ENCODE data around the gene MTHFD2L. TPM values are rescaled to one million over a fixed set of nuclear protein-coding genes. Genes with fewer than 3 reads are reported as not detected.
"Not testable (repeated sequence)": the region's sequence is repeated elsewhere in the genome, so short reads cannot be mapped to it uniquely, and the experiment has no call there.

MTHFD2L gene
- total RNA-seq, 1 donor from 2014 or later = 12.4 TPM

DNA sequence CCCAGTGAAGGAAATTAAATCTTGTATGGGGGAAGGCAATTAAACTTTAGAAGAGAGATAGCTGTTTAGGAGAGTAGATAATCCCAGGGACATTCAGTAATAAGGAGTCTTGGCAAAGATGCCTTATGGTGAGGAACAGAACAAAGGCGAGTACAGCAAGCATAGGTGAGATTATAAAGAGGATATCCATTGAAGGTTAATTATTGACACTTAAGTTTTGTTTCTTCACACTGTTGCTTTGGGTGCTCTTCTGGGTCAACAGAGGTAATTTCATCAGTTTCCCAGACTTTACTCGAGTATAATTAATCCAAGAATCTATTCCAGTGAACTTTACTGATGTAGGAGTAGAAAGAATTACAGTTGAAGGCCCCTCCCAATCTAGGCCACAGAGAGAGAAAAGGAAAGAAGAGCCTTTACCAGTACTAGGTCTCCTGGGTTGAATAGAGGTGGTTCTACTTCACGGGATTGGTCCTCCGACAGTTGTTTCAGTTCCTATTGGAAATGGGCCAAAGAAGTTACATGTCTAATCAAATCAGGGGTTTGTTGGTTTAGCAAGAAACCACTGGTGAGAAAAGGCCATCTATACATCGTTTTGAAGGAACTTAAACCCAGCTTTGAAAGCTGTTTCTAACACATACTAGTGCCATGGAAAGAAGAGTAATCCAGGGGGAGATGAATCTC is 177.6 kb downstream of the MTHFD2L start:
- Histone ChIP-seq H3K27ac (ENCODE audit: low read depth, low read length) (no peak overlapping the region), H4K20me1 (ENCODE audit: insufficient read depth, low read length) (no peaks in the 10 kb centered on the region), H3K4me1 (ENCODE audit: insufficient read depth, low read length) (no peaks in the 10 kb centered on the region), H3K4me2 (ENCODE audit: low read length) (no peak overlapping the region), H3K9ac (ENCODE audit: low read length) (no peak overlapping the region), H3K79me2 (ENCODE audit: insufficient read depth, low read length) (no peaks in the 10 kb centered on the region), H3K36me3 (ENCODE audit: insufficient read depth, low read length) (no peaks in the 10 kb centered on the region), H3K27me3 (ENCODE audit: insufficient read depth, low read length) (no peaks in the 10 kb centered on the region), H3K9me3 (ENCODE audit: insufficient read depth, low read depth, low read length) (no peaks in the 10 kb centered on the region), H3K4me3 (ENCODE audit: insufficient read depth, low read depth, low read length) (no peak overlapping the region), H2AFZ (ENCODE audit: low read depth, low read length) (no peak overlapping the region)
- Mint-ChIP-seq H3K36me3 (ENCODE audit: low read depth, unreplicated experiment) (peaks cover 2% of the 10 kb centered on the region), H3K27me3 (ENCODE audit: low read depth, unreplicated experiment) (no peaks in the 10 kb centered on the region), H3K4me3 (ENCODE audit: unreplicated experiment) (no peak overlapping the region), H3K27ac (ENCODE audit: unreplicated experiment) (no peak overlapping the region), H3K9me3 (ENCODE audit: unreplicated experiment) (peaks cover 8% of the 10 kb centered on the region), H3K4me1 (ENCODE audit: low read depth, unreplicated experiment) (no peaks in the 10 kb centered on the region)
- DNase-seq (ENCODE audit: low read depth) = no peak
- no peak for TF ChIP-seq EZH2 (IDR thresholded peaks at IDR 0.05; ENCODE audit: insufficient read depth, low read length)
- TF ChIP-seq, protein P1, sequence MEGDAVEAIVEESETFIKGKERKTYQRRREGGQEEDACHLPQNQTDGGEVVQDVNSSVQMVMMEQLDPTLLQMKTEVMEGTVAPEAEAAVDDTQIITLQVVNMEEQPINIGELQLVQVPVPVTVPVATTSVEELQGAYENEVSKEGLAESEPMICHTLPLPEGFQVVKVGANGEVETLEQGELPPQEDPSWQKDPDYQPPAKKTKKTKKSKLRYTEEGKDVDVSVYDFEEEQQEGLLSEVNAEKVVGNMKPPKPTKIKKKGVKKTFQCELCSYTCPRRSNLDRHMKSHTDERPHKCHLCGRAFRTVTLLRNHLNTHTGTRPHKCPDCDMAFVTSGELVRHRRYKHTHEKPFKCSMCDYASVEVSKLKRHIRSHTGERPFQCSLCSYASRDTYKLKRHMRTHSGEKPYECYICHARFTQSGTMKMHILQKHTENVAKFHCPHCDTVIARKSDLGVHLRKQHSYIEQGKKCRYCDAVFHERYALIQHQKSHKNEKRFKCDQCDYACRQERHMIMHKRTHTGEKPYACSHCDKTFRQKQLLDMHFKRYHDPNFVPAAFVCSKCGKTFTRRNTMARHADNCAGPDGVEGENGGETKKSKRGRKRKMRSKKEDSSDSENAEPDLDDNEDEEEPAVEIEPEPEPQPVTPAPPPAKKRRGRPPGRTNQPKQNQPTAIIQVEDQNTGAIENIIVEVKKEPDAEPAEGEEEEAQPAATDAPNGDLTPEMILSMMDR (IDR thresholded peaks at IDR 0.05; ENCODE audit: insufficient read depth, low read depth, low read length) = no peak
- FAIRE-seq = no peak

DNA sequence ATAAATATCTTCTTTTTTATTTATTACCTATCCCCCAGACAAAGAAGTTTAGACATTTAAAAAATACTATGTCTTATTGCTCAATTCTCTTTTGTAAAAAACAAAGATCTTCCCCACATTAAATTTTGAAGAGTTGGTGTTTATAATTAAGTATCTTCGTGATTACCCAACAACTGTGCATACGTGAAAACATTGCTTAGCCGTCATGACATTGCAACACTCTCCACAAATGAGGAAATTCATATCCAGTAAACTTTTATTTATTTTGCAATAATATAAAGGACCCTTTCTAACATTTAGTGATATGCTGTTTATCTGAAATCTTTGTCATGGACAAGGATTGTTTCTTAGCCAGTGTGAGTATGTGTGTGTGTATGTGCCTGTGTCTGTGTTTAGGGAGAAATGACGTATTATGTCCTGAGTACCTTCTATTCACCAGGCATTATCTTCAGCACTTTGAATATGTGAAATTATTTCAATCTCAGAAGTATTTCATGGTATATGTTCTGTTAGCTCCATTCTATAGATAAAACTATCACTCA is 180.9 kb downstream of the MTHFD2L start:
- no peak overlapping the region for H3K27ac Mint-ChIP-seq (ENCODE audit: unreplicated experiment)
- Histone ChIP-seq H3K27me3 (ENCODE audit: insufficient read depth, low read length) (no peaks in the 10 kb centered on the region), H3K4me2 (ENCODE audit: low read length) (no peak overlapping the region), H4K20me1 (ENCODE audit: insufficient read depth, low read length) (no peaks in the 10 kb centered on the region), H3K27ac (ENCODE audit: low read depth, low read length) (no peak overlapping the region), H3K36me3 (ENCODE audit: insufficient read depth, low read length) (no peaks in the 10 kb centered on the region), H3K79me2 (ENCODE audit: insufficient read depth, low read length) (no peaks in the 10 kb centered on the region), H2AFZ (ENCODE audit: low read depth, low read length) (no peak overlapping the region), H3K4me1 (ENCODE audit: insufficient read depth, low read length) (no peaks in the 10 kb centered on the region), H3K9ac (ENCODE audit: low read length) (no peak overlapping the region), H3K9me3 (ENCODE audit: insufficient read depth, low read depth, low read length) (peaks cover 3% of the 10 kb centered on the region), H3K4me3 (ENCODE audit: insufficient read depth, low read depth, low read length) (no peak overlapping the region)
- no peaks in the 10 kb centered on the region for H3K4me1 Mint-ChIP-seq (ENCODE audit: low read depth, unreplicated experiment)
- TF ChIP-seq EZH2 (IDR thresholded peaks at IDR 0.05; ENCODE audit: insufficient read depth, low read length) = no peak
- TF ChIP-seq, protein P1 (IDR thresholded peaks at IDR 0.05; ENCODE audit: insufficient read depth, low read depth, low read length) = no peak
- no peaks in the 10 kb centered on the region for H3K27me3 Mint-ChIP-seq (ENCODE audit: low read depth, unreplicated experiment)
- peaks cover 2% of the 10 kb centered on the region for H3K36me3 Mint-ChIP-seq (ENCODE audit: low read depth, unreplicated experiment)
- H3K4me3 Mint-ChIP-seq (ENCODE audit: unreplicated experiment) = no peak overlapping the region
- H3K9me3 Mint-ChIP-seq (ENCODE audit: unreplicated experiment) = peaks cover 18% of the 10 kb centered on the region
- FAIRE-seq (peak; percentile 5), DNase-seq (ENCODE audit: low read depth) (no peak)

DNA sequence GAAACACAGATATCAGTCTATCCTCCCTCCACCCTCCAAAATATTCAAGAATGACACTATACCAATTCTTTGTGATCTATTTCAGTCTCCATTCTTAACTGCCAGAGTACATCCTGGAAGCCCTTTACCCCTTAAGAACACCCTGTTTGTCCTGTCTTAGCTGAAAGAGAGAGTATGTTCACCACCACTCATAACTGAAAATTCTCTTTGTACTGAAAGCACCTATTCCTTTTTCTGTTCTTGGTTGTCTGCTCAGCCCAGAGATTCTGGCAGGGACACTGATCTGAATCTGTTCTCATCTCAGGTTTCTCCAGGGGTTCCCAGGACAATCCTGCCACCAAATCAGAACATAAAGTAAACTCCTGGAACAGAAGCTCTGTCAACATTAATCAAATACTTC is 181.6 kb downstream of the MTHFD2L start:
- no peaks in the 10 kb centered on the region for H3K27me3 ChIP-seq (ENCODE audit: insufficient read depth, low read length)
- no peaks in the 10 kb centered on the region for H3K36me3 ChIP-seq (ENCODE audit: insufficient read depth, low read length)
- H4K20me1 ChIP-seq (ENCODE audit: insufficient read depth, low read length) = no peaks in the 10 kb centered on the region
- H2AFZ ChIP-seq (ENCODE audit: low read depth, low read length) = no peak overlapping the region
- no peaks in the 10 kb centered on the region for H3K4me1 ChIP-seq (ENCODE audit: insufficient read depth, low read length)
- H3K4me2 ChIP-seq (ENCODE audit: low read length) = no peak overlapping the region
- H3K9me3 ChIP-seq (ENCODE audit: insufficient read depth, low read depth, low read length) = peaks cover 7% of the 10 kb centered on the region
- H3K4me1 Mint-ChIP-seq (ENCODE audit: low read depth, unreplicated experiment) = no peaks in the 10 kb centered on the region
- H3K4me3 Mint-ChIP-seq (ENCODE audit: unreplicated experiment) = no peak overlapping the region
- H3K27me3 Mint-ChIP-seq (ENCODE audit: low read depth, unreplicated experiment) = no peaks in the 10 kb centered on the region
- peaks cover 19% of the 10 kb centered on the region for H3K9me3 Mint-ChIP-seq (ENCODE audit: unreplicated experiment)
- no peak for FAIRE-seq
- no peak overlapping the region for H3K4me3 ChIP-seq (ENCODE audit: insufficient read depth, low read depth, low read length)
- H3K9ac ChIP-seq (ENCODE audit: low read length) = no peak overlapping the region
- DNase-seq (ENCODE audit: low read depth) = no peak
- H3K36me3 Mint-ChIP-seq (ENCODE audit: low read depth, unreplicated experiment) = no peaks in the 10 kb centered on the region
- no peaks in the 10 kb centered on the region for H3K79me2 ChIP-seq (ENCODE audit: insufficient read depth, low read length)
- no peak overlapping the region for H3K27ac Mint-ChIP-seq (ENCODE audit: unreplicated experiment)
- TF ChIP-seq, protein P1 (IDR thresholded peaks at IDR 0.05; ENCODE audit: insufficient read depth, low read depth, low read length) = no peak
- no peak for TF ChIP-seq EZH2 (IDR thresholded peaks at IDR 0.05; ENCODE audit: insufficient read depth, low read length)
- H3K27ac ChIP-seq (ENCODE audit: low read depth, low read length) = no peak overlapping the region

DNA sequence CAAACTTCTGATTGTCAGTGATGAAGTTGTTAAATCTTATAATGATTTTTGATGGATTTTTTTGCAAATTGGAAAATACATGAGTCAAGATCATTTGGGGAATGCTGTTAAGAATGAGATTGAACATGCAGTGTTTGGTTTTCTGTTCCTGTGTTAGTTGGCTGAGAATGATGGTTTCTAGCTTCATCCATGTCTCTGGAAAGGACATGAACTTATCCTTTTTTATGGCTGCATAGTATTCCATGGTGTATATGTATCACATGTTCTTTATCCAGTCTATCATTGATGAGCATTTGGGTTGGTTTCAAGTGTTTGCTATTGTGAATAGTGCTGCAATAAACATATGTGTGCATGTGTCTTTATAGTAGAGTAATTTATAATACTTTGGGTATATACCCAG is 182.5 kb downstream of the MTHFD2L start:
- H3K9ac ChIP-seq (ENCODE audit: low read length); H3K4me1 Mint-ChIP-seq (ENCODE audit: low read depth, unreplicated experiment); H2AFZ ChIP-seq (ENCODE audit: low read depth, low read length); H3K27ac ChIP-seq (ENCODE audit: low read depth, low read length); H3K27me3 ChIP-seq (ENCODE audit: insufficient read depth, low read length); DNase-seq (ENCODE audit: low read depth); H3K4me3 ChIP-seq (ENCODE audit: insufficient read depth, low read depth, low read length); H3K36me3 Mint-ChIP-seq (ENCODE audit: low read depth, unreplicated experiment); H3K36me3 ChIP-seq (ENCODE audit: insufficient read depth, low read length); H4K20me1 ChIP-seq (ENCODE audit: insufficient read depth, low read length); H3K9me3 ChIP-seq (ENCODE audit: insufficient read depth, low read depth, low read length); H3K4me1 ChIP-seq (ENCODE audit: insufficient read depth, low read length); FAIRE-seq; H3K4me3 Mint-ChIP-seq (ENCODE audit: unreplicated experiment); H3K4me2 ChIP-seq (ENCODE audit: low read length); H3K27ac Mint-ChIP-seq (ENCODE audit: unreplicated experiment); H3K79me2 ChIP-seq (ENCODE audit: insufficient read depth, low read length); H3K27me3 Mint-ChIP-seq (ENCODE audit: low read depth, unreplicated experiment): not testable (repeated sequence)
- H3K9me3 Mint-ChIP-seq (ENCODE audit: unreplicated experiment) = peaks cover 21% of the 10 kb centered on the region
